Right forelimb (tissue), 1 donor: ENCODE measurements around the gene EPB42.
"Not testable (repeated sequence)": the region's sequence is repeated elsewhere in the genome, so short reads cannot be mapped to it uniquely, and the experiment has no call there.

Experiments used
- DNase-seq: peaks from one replicate; pipeline ENCODE4 v3.0.0-alpha.2; 2018

The EPB42 gene

GRCh38 chr15:43239732-43240491, 19.1 kb upstream of the EPB42 start:
- DNase-seq = no peak

- no peak for DNase-seq
These were observed 17.9 kb upstream of the EPB42 start for GRCh38 chr15:43238671-43239131.

GRCh38 chr15:43237842-43238470, 17.1 kb upstream of the EPB42 start:
- no peak for DNase-seq

GRCh38 chr15:43235536-43235935, 14.7 kb upstream of the EPB42 start:
- DNase-seq = no peak

- DNase-seq = no peak
These were observed 11.6 kb upstream of the EPB42 start for GRCh38 chr15:43232289-43232874.

GRCh38 chr15:43230640-43231115, 9.9 kb upstream of the EPB42 start:
- no peak for DNase-seq

GRCh38 chr15:43229977-43230376, 9.2 kb upstream of the EPB42 start:
- DNase-seq = no peak

- no peak for DNase-seq
These were observed 5.9 kb upstream of the EPB42 start for GRCh38 chr15:43226436-43227305.

GRCh38 chr15:43225950-43226255, 5.1 kb upstream of the EPB42 start:
- DNase-seq = not testable (repeated sequence)

GRCh38 chr15:43225201-43225949, 4.6 kb upstream of the EPB42 start:
- DNase-seq = peak; percentile 49

- no peak for DNase-seq
These were observed 604 bp upstream of the EPB42 start for GRCh38 chr15:43221422-43221821.

- DNase-seq = no peak
These were observed 589 bp downstream of the EPB42 start for GRCh38 chr15:43219929-43220928.

- no peak for DNase-seq
These were observed 1.7 kb downstream of the EPB42 start for GRCh38 chr15:43218908-43219706.

GRCh38 chr15:43215961-43216360, 4.9 kb downstream of the EPB42 start:
- DNase-seq = no peak

- no peak for DNase-seq
These were observed 6.1 kb downstream of the EPB42 start for GRCh38 chr15:43214592-43215295.

- no peak for DNase-seq
These were observed 6.6 kb downstream of the EPB42 start for GRCh38 chr15:43214169-43214568.

- no peak for DNase-seq
These were observed 7.4 kb downstream of the EPB42 start for GRCh38 chr15:43213466-43213865.

GRCh38 chr15:43212951-43213350, 7.9 kb downstream of the EPB42 start:
- no peak for DNase-seq

GRCh38 chr15:43212299-43212698, 8.5 kb downstream of the EPB42 start:
- DNase-seq = no peak
